Skeletal muscle satellite cell (primary cell): Measurements from ENCODE around the gene DCLK2. TPM values are rescaled to one million over a fixed set of nuclear protein-coding genes. Genes with fewer than 3 reads are reported as not detected.

Experiments used
- H3K27me3 ChIP-seq: 2 replicates; pipeline ENCODE4 v1.7.0; 2013; ENCODE audit warnings: low read length; ENCODE audit not compliant: control insufficient read depth, insufficient read depth
- H3K36me3 ChIP-seq: 2 replicates; pipeline ENCODE4 v1.7.0; 2013; ENCODE audit warnings: mild to moderate bottlenecking, control low read depth, low read length; ENCODE audit not compliant: insufficient read depth
- H3K4me1 ChIP-seq: 2 replicates; pipeline ENCODE4 v1.7.0; 2013; ENCODE audit warnings: low read length; ENCODE audit not compliant: control insufficient read depth, insufficient read depth
- H3K4me2 ChIP-seq: 2 replicates; pipeline ENCODE4 v1.7.0; 2013; ENCODE audit warnings: mild to moderate bottlenecking, low read length
- H3K4me3 ChIP-seq: 2 replicates; pipeline ENCODE4 v1.7.0; 2013; ENCODE audit warnings: low read length
- H3K9ac ChIP-seq: 2 replicates; pipeline ENCODE4 v1.7.0; 2013; ENCODE audit warnings: mild to moderate bottlenecking, low read depth, low read length, moderate library complexity
- H3K9me3 ChIP-seq: replicated peaks from 2 replicates; pipeline ENCODE4 v1.7.0; 2013; ENCODE audit warnings: mild to moderate bottlenecking, control low read depth, low read length
- total RNA-seq: library from RNA; depleted of rRNA; stranded (reverse); fragments of >200 nt; gene quantifications from 2 replicates; pipeline ENCODE4 v1.2.3, GENCODE V29; 2012; rRNA removed

DCLK2 gene
- total RNA-seq: 3.5 and 5.3 TPM in 2 replicates

DNA sequence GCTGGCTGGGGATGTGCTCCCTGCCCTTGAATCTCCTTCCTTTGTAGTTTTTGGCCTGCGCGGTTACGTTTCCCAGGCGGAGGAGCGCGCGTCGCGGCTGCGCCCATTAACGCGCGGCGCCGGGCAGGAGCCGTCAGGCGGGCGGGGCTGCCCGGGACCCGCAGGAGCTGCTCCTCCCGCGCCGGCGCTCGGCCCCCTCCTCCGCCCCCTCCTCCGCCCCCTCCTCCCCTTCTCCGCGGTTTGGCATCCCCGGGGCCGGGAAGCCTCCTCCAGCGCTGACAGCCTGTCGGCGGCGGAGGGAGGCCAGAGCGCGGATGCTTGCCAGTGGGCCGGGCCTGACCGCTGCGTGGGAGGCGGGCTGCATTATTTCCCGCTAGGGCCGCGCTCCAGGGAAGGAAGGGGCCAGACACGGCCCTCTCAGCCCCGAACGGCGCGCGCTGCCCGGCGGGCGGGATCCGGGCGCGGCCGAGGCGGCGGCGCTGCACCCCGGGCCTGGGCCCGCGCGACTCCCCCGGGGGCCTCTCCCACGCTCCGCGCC is at the start of gene DCLK2:
DCLK2 (plus strand) TSS at position 405 of the 538 bp plus-strand sequence. CDS start 583 bp downstream, outside the sequence.
- peak within 1 kb of the TSS; percentile 86 for H3K9ac ChIP-seq
- no peaks in the 10 kb centered on the region for H3K27me3 ChIP-seq
- H3K4me1 ChIP-seq: peaks cover 30% of the 10 kb centered on the region
- H3K36me3 ChIP-seq: no peaks in the 10 kb centered on the region
- H3K4me3 ChIP-seq: peak within 1 kb of the TSS; percentile 78
- peak within 1 kb of the TSS; percentile 92 for H3K4me2 ChIP-seq
- H3K9me3 ChIP-seq: no peaks in the 10 kb centered on the region

- Histone ChIP-seq H3K27me3 (no peaks in the 10 kb centered on the region), H3K9ac (no peak overlapping the region), H3K4me2 (no peak overlapping the region), H3K4me3 (no peak overlapping the region), H3K36me3 (no peaks in the 10 kb centered on the region), H3K9me3 (no peaks in the 10 kb centered on the region), H3K4me1 (peaks cover 4% of the 10 kb centered on the region)
These were observed 45.7 kb upstream of the DCLK2 start for GRCh38 chr4:150032541-150032940.

GRCh38 chr4:150033081-150033480 is 45.2 kb upstream of the DCLK2 start:
- H3K4me2 ChIP-seq: no peak overlapping the region
- H3K4me1 ChIP-seq: peaks cover 4% of the 10 kb centered on the region
- H3K36me3 ChIP-seq: no peaks in the 10 kb centered on the region
- H3K9me3 ChIP-seq: no peaks in the 10 kb centered on the region
- H3K27me3 ChIP-seq: no peaks in the 10 kb centered on the region
- no peak overlapping the region for H3K4me3 ChIP-seq
- H3K9ac ChIP-seq: no peak overlapping the region

- H3K9me3 ChIP-seq: no peaks in the 10 kb centered on the region
- H3K36me3 ChIP-seq: no peaks in the 10 kb centered on the region
- no peak overlapping the region for H3K4me2 ChIP-seq
- H3K4me1 ChIP-seq: peaks cover 4% of the 10 kb centered on the region
- no peak overlapping the region for H3K9ac ChIP-seq
- H3K4me3 ChIP-seq: no peak overlapping the region
- no peaks in the 10 kb centered on the region for H3K27me3 ChIP-seq
These were observed 44.3 kb upstream of the DCLK2 start for GRCh38 chr4:150033901-150034300.

- Histone ChIP-seq H3K4me2 (no peak overlapping the region), H3K4me1 (peaks cover 4% of the 10 kb centered on the region), H3K9ac (no peak overlapping the region), H3K36me3 (no peaks in the 10 kb centered on the region), H3K4me3 (no peak overlapping the region), H3K27me3 (no peaks in the 10 kb centered on the region), H3K9me3 (no peaks in the 10 kb centered on the region)
These were observed 40.9 kb upstream of the DCLK2 start for GRCh38 chr4:150037251-150037856.

GRCh38 chr4:150038335-150039076 is 39.7 kb upstream of the DCLK2 start:
- Histone ChIP-seq H3K36me3 (no peaks in the 10 kb centered on the region), H3K9ac (no peak overlapping the region), H3K4me2 (no peak overlapping the region), H3K27me3 (no peaks in the 10 kb centered on the region), H3K4me1 (peaks cover 4% of the 10 kb centered on the region), H3K4me3 (no peak overlapping the region), H3K9me3 (no peaks in the 10 kb centered on the region)

DNA sequence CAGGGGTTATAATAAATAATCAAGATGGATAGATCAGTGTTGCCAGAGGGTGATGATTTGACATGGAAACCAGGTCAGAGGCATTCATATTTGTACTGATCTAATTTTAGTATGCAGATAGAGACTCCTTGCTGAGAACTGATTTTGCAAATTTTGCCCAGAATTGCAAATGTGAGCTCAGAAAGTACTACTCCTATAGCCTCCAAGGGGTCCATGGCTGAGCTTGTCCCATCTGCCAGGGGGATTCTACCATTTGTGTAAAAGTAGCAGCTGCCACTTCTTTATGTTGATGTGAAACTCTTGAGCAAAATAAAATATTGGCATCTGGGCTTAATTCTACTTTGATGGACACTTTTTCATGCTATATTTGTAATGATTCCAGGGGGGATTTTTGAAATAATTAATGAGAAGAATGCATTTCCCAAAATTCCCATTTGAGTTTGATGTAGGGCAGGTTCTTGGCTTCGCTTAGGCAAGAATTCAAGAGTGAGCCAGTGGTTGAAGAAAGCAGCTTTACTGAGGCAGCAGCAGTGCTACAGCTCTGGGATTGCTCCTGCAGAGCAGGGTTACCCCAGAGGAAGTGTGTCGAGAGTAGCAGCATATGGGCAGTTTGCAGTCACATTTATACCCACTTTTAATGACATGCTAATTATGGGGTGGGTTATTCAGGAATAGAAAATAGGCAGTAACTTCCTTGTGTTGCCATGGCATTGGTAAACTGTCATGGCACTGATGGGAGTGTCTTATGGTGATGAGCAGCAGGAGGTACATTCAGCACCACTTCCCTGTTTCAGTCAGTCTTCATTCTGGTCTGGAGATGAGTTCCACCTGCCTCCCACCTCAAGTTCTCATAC is 38.7 kb upstream of the DCLK2 start:
- no peaks in the 10 kb centered on the region for H3K4me1 ChIP-seq
- no peaks in the 10 kb centered on the region for H3K9me3 ChIP-seq
- H3K9ac ChIP-seq: no peak overlapping the region
- H3K27me3 ChIP-seq: no peaks in the 10 kb centered on the region
- H3K4me2 ChIP-seq: no peak overlapping the region
- no peaks in the 10 kb centered on the region for H3K36me3 ChIP-seq
- H3K4me3 ChIP-seq: no peak overlapping the region

GRCh38 chr4:150044517-150044916 is 33.7 kb upstream of the DCLK2 start:
- Histone ChIP-seq H3K27me3 (no peaks in the 10 kb centered on the region), H3K4me1 (no peaks in the 10 kb centered on the region), H3K9me3 (no peaks in the 10 kb centered on the region), H3K4me2 (no peak overlapping the region), H3K9ac (no peak overlapping the region), H3K4me3 (no peak overlapping the region), H3K36me3 (no peaks in the 10 kb centered on the region)

GRCh38 chr4:150045410-150045809 is 32.8 kb upstream of the DCLK2 start:
- Histone ChIP-seq H3K27me3 (no peaks in the 10 kb centered on the region), H3K4me1 (no peaks in the 10 kb centered on the region), H3K4me3 (no peak overlapping the region), H3K9me3 (no peaks in the 10 kb centered on the region), H3K36me3 (no peaks in the 10 kb centered on the region), H3K4me2 (no peak overlapping the region), H3K9ac (no peak overlapping the region)

DNA sequence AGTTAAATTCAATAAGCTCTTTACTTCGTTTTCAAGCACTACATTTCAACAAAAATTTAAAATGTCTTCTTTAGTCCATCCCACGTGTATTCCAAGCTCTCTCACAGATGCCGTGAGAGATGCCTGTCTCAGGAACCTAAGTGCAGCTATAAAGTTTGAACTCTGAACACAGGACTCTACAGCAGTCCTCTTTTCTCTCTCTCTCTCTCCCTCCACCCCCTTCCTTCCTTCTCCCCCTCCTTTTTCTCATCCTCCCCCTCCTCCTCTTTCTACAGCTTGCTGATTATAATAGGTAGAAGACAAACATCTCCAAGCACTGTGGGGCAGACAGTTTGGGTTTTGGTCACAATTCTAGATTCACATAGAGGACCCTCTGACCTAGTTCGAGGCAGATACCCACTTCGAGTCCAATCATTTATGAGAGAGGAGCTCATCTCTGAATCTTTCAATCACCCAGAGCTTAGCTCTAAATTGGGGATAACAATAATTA is 31.5 kb upstream of the DCLK2 start:
- Histone ChIP-seq H3K4me3 (no peak overlapping the region), H3K9me3 (no peaks in the 10 kb centered on the region), H3K9ac (no peak overlapping the region), H3K4me1 (no peaks in the 10 kb centered on the region), H3K27me3 (no peaks in the 10 kb centered on the region), H3K36me3 (no peaks in the 10 kb centered on the region), H3K4me2 (no peak overlapping the region)

DNA sequence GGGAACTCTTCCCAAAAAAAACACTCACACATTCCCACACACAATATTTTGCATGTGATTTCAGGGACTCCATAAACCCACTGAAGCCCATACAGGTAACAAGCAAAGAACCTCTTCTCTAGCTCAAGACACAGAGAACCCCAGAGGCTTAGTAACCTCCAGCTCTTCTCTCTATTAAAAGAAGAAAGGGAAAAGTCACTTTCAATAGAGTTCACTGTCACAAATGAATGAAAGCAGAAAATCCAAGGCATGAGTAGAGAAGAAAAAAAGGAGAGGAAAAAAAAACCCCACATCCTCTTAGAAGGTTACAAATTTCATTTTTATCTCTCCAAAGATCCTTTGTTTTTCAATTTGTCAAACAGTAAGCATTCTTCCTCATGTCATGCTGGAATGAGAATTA is 30.7 kb upstream of the DCLK2 start:
- Histone ChIP-seq H3K27me3 (no peaks in the 10 kb centered on the region), H3K9ac (no peak overlapping the region), H3K4me1 (no peaks in the 10 kb centered on the region), H3K36me3 (no peaks in the 10 kb centered on the region), H3K9me3 (no peaks in the 10 kb centered on the region), H3K4me2 (no peak overlapping the region), H3K4me3 (no peak overlapping the region)
